Psoas muscle (tissue), 8 donors: ENCODE data around the gene PRKX. TPM values are rescaled to one million over a fixed set of nuclear protein-coding genes. Genes with fewer than 3 reads are reported as not detected.
"Not testable (repeated sequence)": the region's sequence is repeated elsewhere in the genome, so short reads cannot be mapped to it uniquely, and the experiment has no call there.

ENCODE experiments used
- ATAC-seq, 4 donors: fragments of 200-7000 bp; cut with Tn5 transposase; one replicate each; pipeline ENCODE4 v1.9.1; 2020; ENCODE audit warnings: moderate library complexity in 3 of 4, mild to moderate bottlenecking in 2 of 4
- DNase-seq, 2 donors: peaks; one replicate each; pipeline ENCODE4 v3.0.0-alpha.2; 2020
- H3K27ac ChIP-seq: fragments of 200-600 bp; one replicate; pipeline ENCODE4 v1.8.0; 2022
- H3K27me3 ChIP-seq, 3 donors: fragments of 200-600 bp in 1 of 3; one replicate each; pipeline versions ENCODE4 v1.6.1 to v1.8.0; 2013 to 2022; ENCODE audit warnings: low read length in 2 of 3, mild to moderate bottlenecking in 2 of 3, moderate library complexity in 1 of 3; ENCODE audit not compliant: insufficient read depth in 3 of 3
- H3K36me3 ChIP-seq, 2 donors: fragments of 200-600 bp in 1 of 2; one replicate each; pipeline versions ENCODE4 v1.6.1 to v1.8.0; 2013 to 2022; ENCODE audit warnings: low read depth in 1 of 2, mild to moderate bottlenecking in 1 of 2, moderate library complexity in 1 of 2; ENCODE audit not compliant: insufficient read depth in 1 of 2
- H3K4me1 ChIP-seq: fragments of 200-600 bp; one replicate; pipeline ENCODE4 v1.8.0; 2022
- H3K4me3 ChIP-seq: fragments of 200-600 bp; one replicate; pipeline ENCODE4 v1.8.0; 2022; ENCODE audit warnings: mild to moderate bottlenecking
- H3K9me3 ChIP-seq: fragments of 200-600 bp; one replicate; pipeline ENCODE4 v1.8.0; 2022
- CTCF ChIP-seq: fragments of 200-600 bp; IDR thresholded peaks from one replicate; pipeline ENCODE4 v1.8.0; 2022; ENCODE audit warnings: antibody characterized with exemption
- WGBS, 3 donors: extraction: QIAGEN DNeasy Blood & Tissue Kit; methylation state at CpG; one replicate each; pipeline versions ENCODE4 v1.1.6 to v1.1.7; 2013; 5-methylcytosine and 5-hydroxymethylcytosine counted together
- intact Hi-C, 2 donors: fragments of 100-400 bp; cut with DNase I; formaldehyde crosslinking; loops; one replicate each; pipeline versions ENCODE4 v1.11.0 to v1.14.2; 2022
- polyA plus RNA-seq, 3 donors: library from polyadenylated mRNA; stranded (reverse); fragments of 200-250 nt; gene quantifications; one replicate each; pipeline ENCODE4 v1.2.3, GENCODE V29; 2013
- total RNA-seq, 4 donors: library from RNA; stranded (reverse); fragmentation: NEBNext Ultra II Directional in 2 of 4; extraction: Animal tissue kit (Norgen Biotek cat#: 25700) in 2 of 4; gene quantifications; one replicate each; pipeline versions ENCODE4 v1.2.1 to v1.2.4, GENCODE V29; 2021 to 2023
- donor health status: healthy with polysubstance abuse.
- donor health status: DM: no; HTN: no; CAD: no; lungs with moderate emphysema.
- donor health status: Bipolar disorder and iron deficiency.
- donor health status: healthy.
- donor health status: DM: yes; HTN: yes; CAD: no.
- donor health status: DM: no; HTN: no; CAD: no.
- donor health status: DM: no; HTN: no; CAD: no.
- donor health status: DM: yes; HTN: yes; CAD: no.

The PRKX gene
- total and polyA plus RNA-seq, 7 donors: 0.59 to 4.5 (median 2.7) TPM

GRCh38 chrX:3743801-3744439 is 30.5 kb upstream of the PRKX start:
- ATAC-seq: no peak
- H3K4me1 ChIP-seq: no peaks in the 10 kb centered on the region
- H3K27me3 ChIP-seq: no peaks in the 10 kb centered on the region
- H3K36me3 ChIP-seq: no peaks in the 10 kb centered on the region
- WGBS, 3 donors: 65 to 67% (median 67%) methylated on average over 8 of the region's 8 CpGs
- DNase-seq: no peak
- H3K9me3 ChIP-seq: peaks cover 7% of the 10 kb centered on the region
- intact Hi-C loops: no loop called here
- no peak for TF ChIP-seq CTCF
- no peak overlapping the region for H3K27ac ChIP-seq
- H3K4me3 ChIP-seq: no peak overlapping the region

- H3K27me3 ChIP-seq, intact Hi-C loops, H3K9me3 ChIP-seq, H3K4me1 ChIP-seq, DNase-seq, H3K4me3 ChIP-seq, H3K36me3 ChIP-seq, ATAC-seq, H3K27ac ChIP-seq: not testable (repeated sequence)
- 88 to 91% (median 88%) methylated on average over 8 of the region's 8 CpGs for WGBS, 3 donors
These were observed 27.5 kb upstream of the PRKX start for GRCh38 chrX:3740946-3741345.

- H3K9me3 ChIP-seq: peaks cover 7% of the 10 kb centered on the region
- no peak overlapping the region for H3K27ac ChIP-seq
- DNase-seq (no peak), ATAC-seq (no peak)
- intact Hi-C loops: no loop called here
- no peaks in the 10 kb centered on the region for H3K27me3 ChIP-seq
- no peaks in the 10 kb centered on the region for H3K36me3 ChIP-seq
- H3K4me1 ChIP-seq: no peaks in the 10 kb centered on the region
- H3K4me3 ChIP-seq: no peak overlapping the region
- TF ChIP-seq CTCF: no peak
These were observed 25.1 kb upstream of the PRKX start for GRCh38 chrX:3738509-3738908.

GRCh38 chrX:3736536-3736935 is 23.1 kb upstream of the PRKX start:
- H3K27ac ChIP-seq, H3K36me3 ChIP-seq, intact Hi-C loops, ATAC-seq, H3K27me3 ChIP-seq, H3K9me3 ChIP-seq, H3K4me1 ChIP-seq, DNase-seq, H3K4me3 ChIP-seq: not testable (repeated sequence)
- 82 to 88% (median 83%) methylated on average over 11 of the region's 11 CpGs for WGBS, 3 donors

- H3K27ac ChIP-seq, H3K4me1 ChIP-seq, H3K4me3 ChIP-seq, ATAC-seq, H3K36me3 ChIP-seq, H3K9me3 ChIP-seq, DNase-seq, H3K27me3 ChIP-seq, intact Hi-C loops: not testable (repeated sequence)
- WGBS, 3 donors: 38 to 48% (median 44%) methylated on average over 5 to 6 of the region's 6 CpGs
These were observed 22.4 kb upstream of the PRKX start for GRCh38 chrX:3735891-3736290.

GRCh38 chrX:3734456-3734855 is 21.0 kb upstream of the PRKX start:
- H3K4me1 ChIP-seq, H3K9me3 ChIP-seq, DNase-seq, H3K4me3 ChIP-seq, ATAC-seq, H3K27me3 ChIP-seq, intact Hi-C loops, H3K36me3 ChIP-seq, H3K27ac ChIP-seq: not testable (repeated sequence)
- WGBS, 3 donors: 80 to 90% (median 85%) methylated on average over 4 of the region's 4 CpGs

DNA sequence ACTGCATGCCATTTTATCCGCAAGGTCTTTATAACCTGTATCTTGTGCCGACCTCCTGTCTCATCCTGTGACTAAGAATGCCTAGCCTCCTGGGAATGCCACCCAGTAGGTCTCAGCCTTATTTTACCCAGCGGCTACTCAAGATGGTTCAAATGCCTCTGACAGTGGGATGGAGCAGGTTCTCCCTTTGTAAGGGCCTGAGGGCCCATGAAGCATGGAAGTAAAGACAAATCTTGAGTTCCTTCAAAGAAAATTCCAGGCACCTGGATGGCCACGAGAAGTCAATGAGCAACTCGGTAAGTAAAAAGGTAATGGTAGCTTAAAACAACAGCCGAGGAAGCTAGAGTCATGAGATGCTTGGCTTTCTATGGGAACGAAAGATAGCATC is 19.6 kb upstream of the PRKX start:
- Histone ChIP-seq H3K9me3 (no peaks in the 10 kb centered on the region), H3K27ac (no peak overlapping the region), H3K36me3 (no peaks in the 10 kb centered on the region), H3K27me3 (no peaks in the 10 kb centered on the region), H3K4me3 (no peak overlapping the region), H3K4me1 (no peaks in the 10 kb centered on the region)
- DNase-seq (no peak), ATAC-seq (no peak)
- TF ChIP-seq CTCF: no peak
- WGBS, 3 donors: 88 to 92% (median 89%) methylated on average over 7 of the region's 7 CpGs
- intact Hi-C loops: no loop called here

DNA sequence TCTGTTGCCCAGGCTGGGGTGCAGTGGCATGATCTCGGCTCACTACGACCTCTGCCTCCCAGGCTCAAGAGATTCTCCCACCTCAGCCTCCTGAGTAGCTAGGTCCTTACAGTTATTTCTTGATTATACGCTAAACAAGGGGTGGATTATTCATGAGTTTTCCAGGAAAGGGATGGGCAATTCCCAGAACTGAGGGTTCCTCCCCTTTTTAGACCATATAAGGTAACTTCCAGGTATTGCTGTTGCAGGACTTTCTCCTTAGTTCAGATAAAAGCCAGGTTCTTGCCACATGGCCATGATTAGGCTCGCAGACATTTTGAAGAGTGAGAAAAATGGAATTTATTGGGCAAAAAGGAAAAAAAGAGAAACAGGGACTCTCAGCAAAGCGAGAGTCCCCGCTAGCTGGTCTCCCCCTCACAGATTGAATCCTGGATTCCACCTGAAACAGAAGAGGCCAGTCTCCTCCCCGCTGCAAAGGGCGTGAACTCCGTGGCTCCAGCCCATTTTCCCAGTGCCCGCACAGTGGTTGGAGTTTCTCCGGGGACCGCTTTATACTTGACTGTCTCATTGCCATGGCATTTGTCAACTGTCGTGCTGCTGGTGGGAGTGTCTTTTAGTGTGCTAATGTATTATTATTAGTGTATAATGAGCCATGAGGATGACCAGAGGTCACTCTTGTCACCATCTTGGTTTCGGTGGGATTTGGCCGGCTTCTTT is 19.0 kb upstream of the PRKX start:
- H3K9me3 ChIP-seq, H3K4me3 ChIP-seq, H3K4me1 ChIP-seq, DNase-seq, ATAC-seq, H3K36me3 ChIP-seq, H3K27me3 ChIP-seq, intact Hi-C loops, H3K27ac ChIP-seq: not testable (repeated sequence)
- 79 to 88% (median 85%) methylated on average over 14 of the region's 15 CpGs for WGBS, 3 donors
